ENCODE results near the gene CLCN1. TPM values are rescaled to one million over a fixed set of nuclear protein-coding genes. Genes with fewer than 3 reads are reported as not detected.

Gene CLCN1
- total RNA-seq, 3 donors from 2014 or later (not counting 1 experiment from before 2014, with no cell fraction given): 0.16 to 0.19 TPM; not detected in 1

DNA sequence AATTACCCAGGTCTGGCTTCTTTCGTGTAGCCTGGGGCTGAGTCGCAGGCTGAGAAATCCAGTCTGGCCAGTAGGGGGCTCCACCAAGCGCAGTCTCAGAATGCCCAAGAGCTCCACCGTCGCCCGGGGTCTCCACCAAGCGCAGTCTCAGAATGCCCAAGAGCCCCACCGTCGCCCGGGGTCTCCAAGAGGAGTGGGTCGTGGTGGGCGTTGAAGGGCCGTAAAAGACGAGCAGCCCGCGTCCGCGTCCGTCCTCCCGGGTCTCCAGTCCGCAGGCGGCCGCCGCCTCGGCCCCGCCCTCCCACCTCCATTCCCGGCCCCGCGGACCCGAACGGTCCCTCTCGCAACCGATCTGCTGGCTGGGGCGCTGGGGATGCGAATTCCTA lies 64.3 kb downstream of the CLCN1 start:
- H3K27me3 Mint-ChIP-seq (ENCODE audit: low read depth in 2 of 2): no peaks in the 10 kb centered on the region
- peak; percentile 84 to 93 for DNase-seq
- no peaks in the 10 kb centered on the region for H3K9me3 Mint-ChIP-seq
- TF ChIP-seq, protein P1, sequence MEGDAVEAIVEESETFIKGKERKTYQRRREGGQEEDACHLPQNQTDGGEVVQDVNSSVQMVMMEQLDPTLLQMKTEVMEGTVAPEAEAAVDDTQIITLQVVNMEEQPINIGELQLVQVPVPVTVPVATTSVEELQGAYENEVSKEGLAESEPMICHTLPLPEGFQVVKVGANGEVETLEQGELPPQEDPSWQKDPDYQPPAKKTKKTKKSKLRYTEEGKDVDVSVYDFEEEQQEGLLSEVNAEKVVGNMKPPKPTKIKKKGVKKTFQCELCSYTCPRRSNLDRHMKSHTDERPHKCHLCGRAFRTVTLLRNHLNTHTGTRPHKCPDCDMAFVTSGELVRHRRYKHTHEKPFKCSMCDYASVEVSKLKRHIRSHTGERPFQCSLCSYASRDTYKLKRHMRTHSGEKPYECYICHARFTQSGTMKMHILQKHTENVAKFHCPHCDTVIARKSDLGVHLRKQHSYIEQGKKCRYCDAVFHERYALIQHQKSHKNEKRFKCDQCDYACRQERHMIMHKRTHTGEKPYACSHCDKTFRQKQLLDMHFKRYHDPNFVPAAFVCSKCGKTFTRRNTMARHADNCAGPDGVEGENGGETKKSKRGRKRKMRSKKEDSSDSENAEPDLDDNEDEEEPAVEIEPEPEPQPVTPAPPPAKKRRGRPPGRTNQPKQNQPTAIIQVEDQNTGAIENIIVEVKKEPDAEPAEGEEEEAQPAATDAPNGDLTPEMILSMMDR (IDR thresholded peaks at IDR 0.05): peak; percentile 89
- peaks cover 87% of the 10 kb centered on the region for H3K4me1 ChIP-seq (ENCODE audit: control insufficient read depth, insufficient read depth, low read length)
- ATAC-seq: peak; percentile 37 to 72 (median 52)
- H3K36me3 ChIP-seq (ENCODE audit: control insufficient read depth, insufficient read depth, low read length): peaks cover 3% of the 10 kb centered on the region
- H3K27ac Mint-ChIP-seq: peak overlapping the region; percentile 94 to 98
- intact Hi-C loops (cut with micrococcal nuclease): loop anchor here (5.0 kb wide), 1 partner anchor 668 kb away; no protein-coding TSS in a partner anchor
- H3K9me3 ChIP-seq (ENCODE audit: control insufficient read depth, insufficient read depth, low read length): no peaks in the 10 kb centered on the region
- peak overlapping the region; percentile 86 for H3K4me3 ChIP-seq (ENCODE audit: low read length)
- H3K4me3 Mint-ChIP-seq: peak overlapping the region; percentile 92
- H3K27ac ChIP-seq (ENCODE audit: low read length): peak overlapping the region; percentile 95
- no peaks in the 10 kb centered on the region for H3K36me3 Mint-ChIP-seq
- H3K27me3 ChIP-seq (ENCODE audit: control insufficient read depth, insufficient read depth, low read length): no peaks in the 10 kb centered on the region
- under 1% methylated on average over 35 of the region's 35 CpGs for WGBS (ENCODE audit: insufficient coverage)
- H3K4me1 Mint-ChIP-seq: peaks cover 45 to 56% of the 10 kb centered on the region in 2 donors

DNA sequence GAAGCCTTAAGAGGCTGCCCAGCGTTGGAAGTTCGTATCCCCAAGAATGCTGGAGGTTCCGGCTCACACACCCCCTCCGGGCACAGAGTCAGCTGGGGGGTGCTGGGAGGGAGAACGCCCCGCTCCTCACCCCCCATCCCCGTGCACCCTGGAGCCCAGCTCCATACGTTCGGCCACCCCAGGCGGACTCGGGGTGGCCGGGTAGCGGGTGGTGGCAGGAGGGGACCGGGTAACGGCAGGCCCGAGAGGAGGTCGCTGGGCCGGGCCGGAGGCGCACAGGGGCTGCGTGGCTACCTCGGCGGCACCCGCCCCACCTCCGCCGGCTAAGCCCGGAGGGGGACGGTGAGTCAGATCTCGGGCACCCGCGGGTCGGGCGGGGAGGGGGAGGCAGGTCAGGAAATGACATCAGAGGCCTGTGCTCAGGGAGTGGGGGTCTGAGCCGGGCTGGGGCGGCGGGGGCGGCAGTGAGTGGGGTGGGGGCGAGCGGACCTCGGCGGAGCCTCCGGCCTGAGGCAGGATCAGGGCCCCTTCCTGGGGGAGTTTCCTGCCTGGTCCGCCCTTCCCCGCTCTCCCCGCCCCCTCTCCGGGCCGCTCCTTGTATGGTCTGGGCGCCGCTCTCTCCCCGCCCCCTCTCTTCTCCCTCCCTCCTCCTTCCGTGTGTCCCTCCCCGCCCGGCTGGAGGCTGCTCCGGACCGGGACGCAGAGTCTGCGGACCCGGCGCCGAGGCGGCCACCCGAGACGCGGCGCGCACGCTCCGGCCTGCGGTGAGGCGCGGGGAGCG lies 64.9 kb downstream of the CLCN1 start, which contains the start of gene ZYX:
ZYX (plus strand) TSS at position 700 of the 781 bp plus-strand sequence. CDS start 227 bp downstream, outside the sequence.
- no peaks in the 10 kb centered on the region for H3K9me3 Mint-ChIP-seq
- no peaks in the 10 kb centered on the region for H3K36me3 Mint-ChIP-seq
- peaks cover 87% of the 10 kb centered on the region for H3K4me1 ChIP-seq (ENCODE audit: control insufficient read depth, insufficient read depth, low read length)
- peaks cover 39 to 51% of the 10 kb centered on the region in 2 donors for H3K4me1 Mint-ChIP-seq
- WGBS (ENCODE audit: insufficient coverage): under 1% methylated on average over 70 of the region's 72 CpGs
- TF ChIP-seq, protein P1 (IDR thresholded peaks at IDR 0.05): no peak
- H3K4me3 ChIP-seq (ENCODE audit: low read length): peak within 1 kb of the TSS; percentile 86
- peak within 1 kb of the TSS; percentile 94 to 98 for H3K27ac Mint-ChIP-seq
- peak within 1 kb of the TSS; percentile 92 for H3K4me3 Mint-ChIP-seq
- intact Hi-C loops (cut with micrococcal nuclease): loop anchor here (5.0 kb wide), 1 partner anchor 669 kb away; no protein-coding TSS in a partner anchor
- H3K9me3 ChIP-seq (ENCODE audit: control insufficient read depth, insufficient read depth, low read length): no peaks in the 10 kb centered on the region
- ATAC-seq: peak; percentile 75 to 88 (median 78)
- peaks cover 3% of the 10 kb centered on the region for H3K36me3 ChIP-seq (ENCODE audit: control insufficient read depth, insufficient read depth, low read length)
- peak within 1 kb of the TSS; percentile 95 for H3K27ac ChIP-seq (ENCODE audit: low read length)
- DNase-seq: peak; percentile 85 to 88
- no peaks in the 10 kb centered on the region for H3K27me3 Mint-ChIP-seq (ENCODE audit: low read depth in 2 of 2)
- no peaks in the 10 kb centered on the region for H3K27me3 ChIP-seq (ENCODE audit: control insufficient read depth, insufficient read depth, low read length)

DNA sequence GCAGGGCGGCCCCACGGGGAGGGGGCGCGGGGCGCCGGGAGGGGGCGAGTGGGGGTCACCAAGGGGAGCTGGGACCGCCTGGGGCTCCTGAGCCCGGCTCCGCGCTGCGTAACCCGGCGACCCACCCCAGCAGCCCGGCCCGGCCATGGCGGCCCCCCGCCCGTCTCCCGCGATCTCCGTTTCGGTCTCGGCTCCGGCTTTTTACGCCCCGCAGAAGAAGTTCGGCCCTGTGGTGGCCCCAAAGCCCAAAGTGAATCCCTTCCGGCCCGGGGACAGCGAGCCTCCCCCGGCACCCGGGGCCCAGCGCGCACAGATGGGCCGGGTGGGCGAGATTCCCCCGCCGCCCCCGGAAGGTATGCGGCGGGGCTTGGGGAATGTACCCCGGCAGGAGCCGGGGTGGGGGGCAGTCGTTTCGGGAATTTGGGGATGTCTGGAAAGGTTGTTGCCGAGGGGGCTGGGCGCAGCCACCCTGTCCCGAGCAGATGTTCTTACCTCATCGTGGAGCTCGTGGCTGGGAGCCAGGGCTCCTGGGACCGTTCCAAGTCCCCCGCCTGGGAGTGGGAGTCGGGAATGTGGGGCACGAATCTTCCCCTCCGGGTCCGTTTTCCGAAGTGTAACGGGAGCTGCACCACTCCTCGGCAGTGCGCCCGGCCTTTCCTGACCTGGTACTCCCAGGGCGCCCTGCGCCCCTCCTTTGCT lies 65.7 kb downstream of the CLCN1 start:
- Histone ChIP-seq H3K4me1 (ENCODE audit: control insufficient read depth, insufficient read depth, low read length) (peaks cover 87% of the 10 kb centered on the region), H3K36me3 (ENCODE audit: control insufficient read depth, insufficient read depth, low read length) (peaks cover 3% of the 10 kb centered on the region), H3K27me3 (ENCODE audit: control insufficient read depth, insufficient read depth, low read length) (no peaks in the 10 kb centered on the region), H3K4me3 (ENCODE audit: low read length) (peak overlapping the region; percentile 86), H3K9me3 (ENCODE audit: control insufficient read depth, insufficient read depth, low read length) (no peaks in the 10 kb centered on the region), H3K27ac (ENCODE audit: low read length) (peak overlapping the region; percentile 77)
- H3K27ac Mint-ChIP-seq: peak overlapping the region; percentile 37 to 98
- TF ChIP-seq, protein P1 (IDR thresholded peaks at IDR 0.05): no peak
- ATAC-seq (peak in 1 of 3 donors; percentile 1), DNase-seq (peak in 1 of 2 donors; percentile 43)
- no peak overlapping the region for H3K4me3 Mint-ChIP-seq
- intact Hi-C loops (cut with micrococcal nuclease): loop anchor here (5.0 kb wide), 1 partner anchor 669 kb away; no protein-coding TSS in a partner anchor
- H3K36me3 Mint-ChIP-seq: no peaks in the 10 kb centered on the region
- H3K27me3 Mint-ChIP-seq (ENCODE audit: low read depth in 2 of 2): no peaks in the 10 kb centered on the region
- WGBS (ENCODE audit: insufficient coverage): 2% methylated on average over 63 of the region's 64 CpGs
- H3K4me1 Mint-ChIP-seq: peaks cover 32 to 43% of the 10 kb centered on the region in 2 donors
- no peaks in the 10 kb centered on the region for H3K9me3 Mint-ChIP-seq
